Measurements from ENCODE around the gene HDAC7. TPM values are rescaled to one million over a fixed set of nuclear protein-coding genes. Genes with fewer than 3 reads are reported as not detected.
A peak's percentile ranks its signal among the peaks of the same experiment; 100 is the strongest.

The HDAC7 gene
- total RNA-seq, 2 experiments from 2014 or later = 218 to 232 TPM

- Mint-ChIP-seq H3K4me1 (peaks cover 79% of the 10 kb centered on the region), H3K36me3 (ENCODE audit: low read depth) (peaks cover 2% of the 10 kb centered on the region), H3K4me3 (no peak overlapping the region), H3K27me3 (no peaks in the 10 kb centered on the region), H3K27ac (peak overlapping the region; percentile 95), H3K9me3 (no peaks in the 10 kb centered on the region)
- no peak for DNase-seq
- ChIA-PET CTCF (interaction anchor here (0.6 to 17.9 kb wide), 16 partner anchors 7 to 876 kb away, joined by 3 to 309 read pairs (median 4); partner anchors contain the start of genes HDAC7 and TMEM106C), POLR2A (interaction anchor here (0.6 kb wide), 1 partner anchor 27 kb away, joined by 4 read pairs; no protein-coding TSS in a partner anchor)
These were observed 15.5 kb upstream of the HDAC7 start for GRCh38 chr12:47835006-47835830.

- peak overlapping the region; percentile 95 for H3K27ac Mint-ChIP-seq
- peaks cover 2% of the 10 kb centered on the region for H3K36me3 Mint-ChIP-seq (ENCODE audit: low read depth)
- ChIA-PET CTCF (interaction anchor here (0.6 to 17.9 kb wide), 15 partner anchors 10 to 129 kb away, joined by 3 to 309 read pairs (median 5); partner anchors contain the start of genes HDAC7 and TMEM106C), POLR2A (interaction anchor here (1.7 kb wide), 1 partner anchor 26 kb away, joined by 8 read pairs; no protein-coding TSS in a partner anchor)
- H3K9me3 Mint-ChIP-seq = no peaks in the 10 kb centered on the region
- no peak for DNase-seq
- H3K4me3 Mint-ChIP-seq = no peak overlapping the region
- peaks cover 84% of the 10 kb centered on the region for H3K4me1 Mint-ChIP-seq
- no peaks in the 10 kb centered on the region for H3K27me3 Mint-ChIP-seq
These were observed 14.6 kb upstream of the HDAC7 start for GRCh38 chr12:47834199-47834903.

- H3K27ac Mint-ChIP-seq = peak overlapping the region; percentile 95
- H3K4me1 Mint-ChIP-seq = peaks cover 91% of the 10 kb centered on the region
- CTCF ChIA-PET = interaction anchor here (0.6 to 17.9 kb wide), 17 partner anchors 8 to 123 kb away, joined by 3 to 309 read pairs (median 5); partner anchors contain the start of gene HDAC7
- H3K36me3 Mint-ChIP-seq (ENCODE audit: low read depth) = peaks cover 2% of the 10 kb centered on the region
- no peaks in the 10 kb centered on the region for H3K27me3 Mint-ChIP-seq
- no peaks in the 10 kb centered on the region for H3K9me3 Mint-ChIP-seq
- no peak overlapping the region for H3K4me3 Mint-ChIP-seq
- POLR2A ChIA-PET = interaction anchor here (1.7 to 2.3 kb wide), 2 partner anchors 20 to 25 kb away, joined by 8 to 18 read pairs; no protein-coding TSS in a partner anchor
- no peak for DNase-seq
These were observed 13.9 kb upstream of the HDAC7 start for GRCh38 chr12:47833591-47834012.

GRCh38 chr12:47832263-47832933 lies 12.7 kb upstream of the HDAC7 start:
- H3K4me3 Mint-ChIP-seq = peak overlapping the region; percentile 72
- POLR2A ChIA-PET = interaction anchor here (0.8 to 2.3 kb wide), 5 partner anchors 13 to 25 kb away, joined by 3 to 18 read pairs (median 3); partner anchors contain the start of gene HDAC7
- H3K27me3 Mint-ChIP-seq = no peaks in the 10 kb centered on the region
- CTCF ChIA-PET = interaction anchor here (0.7 to 17.9 kb wide), 14 partner anchors 8 to 326 kb away, joined by 3 to 309 read pairs (median 4); partner anchors contain the start of gene HDAC7
- H3K36me3 Mint-ChIP-seq (ENCODE audit: low read depth) = peaks cover 2% of the 10 kb centered on the region
- peak overlapping the region; percentile 95 for H3K27ac Mint-ChIP-seq
- H3K9me3 Mint-ChIP-seq = no peaks in the 10 kb centered on the region
- peaks cover 91% of the 10 kb centered on the region for H3K4me1 Mint-ChIP-seq
- DNase-seq = no peak

- Mint-ChIP-seq H3K36me3 (ENCODE audit: low read depth) (peaks cover 9% of the 10 kb centered on the region), H3K9me3 (no peaks in the 10 kb centered on the region), H3K4me3 (no peak overlapping the region)
These were observed 9.9 kb upstream of the HDAC7 start for GRCh38 chr12:47829584-47829983.

GRCh38 chr12:47828976-47829482 lies 9.3 kb upstream of the HDAC7 start:
- POLR2A ChIA-PET = no interaction called here
- Mint-ChIP-seq H3K27me3 (no peaks in the 10 kb centered on the region), H3K36me3 (ENCODE audit: low read depth) (peaks cover 10% of the 10 kb centered on the region), H3K4me3 (peak overlapping the region; percentile 28), H3K27ac (peak overlapping the region; percentile 77), H3K4me1 (peaks cover 92% of the 10 kb centered on the region), H3K9me3 (no peaks in the 10 kb centered on the region)
- no peak for DNase-seq
- CTCF ChIA-PET = interaction anchor here (0.7 to 17.9 kb wide), 8 partner anchors 10 to 171 kb away, joined by 3 to 309 read pairs (median 4); partner anchors contain the start of genes HDAC7 and SLC48A1

More at GRCh38 chr12:47829584-47829983, 9.9 kb upstream of the HDAC7 start:
- CTCF ChIA-PET = interaction anchor here (0.7 to 17.9 kb wide), 6 partner anchors 9 to 114 kb away, joined by 3 to 309 read pairs (median 9); partner anchors contain the start of genes HDAC7 and SLC48A1
- Mint-ChIP-seq H3K4me1 (peaks cover 92% of the 10 kb centered on the region), H3K27me3 (no peaks in the 10 kb centered on the region), H3K27ac (peak overlapping the region; percentile 77)
- DNase-seq = no peak
- POLR2A ChIA-PET = interaction anchor here (1.1 kb wide), 1 partner anchor 16 kb away, joined by 3 read pairs; no protein-coding TSS in a partner anchor

GRCh38 chr12:47828008-47828975 lies 8.6 kb upstream of the HDAC7 start:
- peak overlapping the region; percentile 77 for H3K27ac Mint-ChIP-seq
- ChIA-PET POLR2A (no interaction called here), CTCF (interaction anchor here (0.9 to 17.9 kb wide), 7 partner anchors 11 to 172 kb away, joined by 3 to 309 read pairs (median 5); partner anchors contain the start of genes HDAC7 and SLC48A1)
- no peaks in the 10 kb centered on the region for H3K9me3 Mint-ChIP-seq
- H3K4me1 Mint-ChIP-seq = peaks cover 92% of the 10 kb centered on the region
- H3K36me3 Mint-ChIP-seq (ENCODE audit: low read depth) = peaks cover 10% of the 10 kb centered on the region
- DNase-seq = no peak
- no peaks in the 10 kb centered on the region for H3K27me3 Mint-ChIP-seq
- H3K4me3 Mint-ChIP-seq = no peak overlapping the region

GRCh38 chr12:47825173-47825639 lies 5.5 kb upstream of the HDAC7 start:
- Mint-ChIP-seq H3K9me3 (no peaks in the 10 kb centered on the region), H3K27me3 (no peaks in the 10 kb centered on the region), H3K36me3 (ENCODE audit: low read depth) (peaks cover 7% of the 10 kb centered on the region), H3K27ac (peak overlapping the region; percentile 96), H3K4me3 (no peak overlapping the region), H3K4me1 (peaks cover 92% of the 10 kb centered on the region)
- ChIA-PET POLR2A (no interaction called here), CTCF (interaction anchor here (0.9 to 1.5 kb wide), 4 partner anchors 7 to 13 kb away, joined by 3 to 9 read pairs (median 3); no protein-coding TSS in a partner anchor)
- DNase-seq = no peak

- peak overlapping the region; percentile 96 for H3K27ac Mint-ChIP-seq
- POLR2A ChIA-PET = interaction anchor here (0.9 kb wide), 1 partner anchor 11 kb away, joined by 3 read pairs; no protein-coding TSS in a partner anchor
- H3K27me3 Mint-ChIP-seq = no peaks in the 10 kb centered on the region
- H3K4me3 Mint-ChIP-seq = peak overlapping the region; percentile 52
- H3K9me3 Mint-ChIP-seq = no peaks in the 10 kb centered on the region
- peaks cover 7% of the 10 kb centered on the region for H3K36me3 Mint-ChIP-seq (ENCODE audit: low read depth)
- peaks cover 90% of the 10 kb centered on the region for H3K4me1 Mint-ChIP-seq
- DNase-seq = no peak
- CTCF ChIA-PET = interaction anchor here (0.7 to 1.5 kb wide), 6 partner anchors 8 to 64 kb away, joined by 3 to 9 read pairs (median 3); no protein-coding TSS in a partner anchor
These were observed 4.9 kb upstream of the HDAC7 start for GRCh38 chr12:47824635-47825034.

- Mint-ChIP-seq H3K36me3 (ENCODE audit: low read depth) (peaks cover 7% of the 10 kb centered on the region), H3K9me3 (no peaks in the 10 kb centered on the region), H3K27me3 (no peaks in the 10 kb centered on the region), H3K4me3 (peak overlapping the region; percentile 52), H3K27ac (peak overlapping the region; percentile 96), H3K4me1 (peaks cover 85% of the 10 kb centered on the region)
- ChIA-PET POLR2A (interaction anchor here (0.9 kb wide), 1 partner anchor 11 kb away, joined by 3 read pairs; no protein-coding TSS in a partner anchor), CTCF (interaction anchor here (0.7 to 1.5 kb wide), 6 partner anchors 8 to 64 kb away, joined by 3 to 9 read pairs (median 3); no protein-coding TSS in a partner anchor)
- DNase-seq = peak; percentile 67
These were observed 4.5 kb upstream of the HDAC7 start for GRCh38 chr12:47824198-47824597.
